Measurements from ENCODE around the gene FTCDNL1.

DNA sequence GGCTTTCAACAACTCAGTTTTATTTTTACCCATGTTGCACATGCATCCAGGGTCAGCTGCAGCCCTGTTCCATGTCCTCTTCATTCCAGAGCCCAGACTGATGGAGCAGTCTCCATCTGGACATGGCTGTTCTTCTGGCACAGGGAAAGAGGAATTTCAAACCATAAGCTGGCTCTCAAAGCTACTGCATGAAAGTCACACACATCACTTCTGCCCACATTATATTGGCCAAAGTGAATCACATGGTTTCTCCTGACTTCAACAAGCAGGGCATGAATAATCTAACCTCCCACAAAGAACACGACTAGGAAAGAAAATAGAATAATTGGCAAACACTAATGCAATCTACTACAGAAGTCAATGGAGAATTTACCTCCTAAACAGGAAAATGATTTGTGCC, 94.2 kb downstream of the FTCDNL1 start:
- TF ChIP-seq POLR2A (IDR thresholded peaks at IDR 0.05), result no peak
- TF ChIP-seq, protein P1, sequence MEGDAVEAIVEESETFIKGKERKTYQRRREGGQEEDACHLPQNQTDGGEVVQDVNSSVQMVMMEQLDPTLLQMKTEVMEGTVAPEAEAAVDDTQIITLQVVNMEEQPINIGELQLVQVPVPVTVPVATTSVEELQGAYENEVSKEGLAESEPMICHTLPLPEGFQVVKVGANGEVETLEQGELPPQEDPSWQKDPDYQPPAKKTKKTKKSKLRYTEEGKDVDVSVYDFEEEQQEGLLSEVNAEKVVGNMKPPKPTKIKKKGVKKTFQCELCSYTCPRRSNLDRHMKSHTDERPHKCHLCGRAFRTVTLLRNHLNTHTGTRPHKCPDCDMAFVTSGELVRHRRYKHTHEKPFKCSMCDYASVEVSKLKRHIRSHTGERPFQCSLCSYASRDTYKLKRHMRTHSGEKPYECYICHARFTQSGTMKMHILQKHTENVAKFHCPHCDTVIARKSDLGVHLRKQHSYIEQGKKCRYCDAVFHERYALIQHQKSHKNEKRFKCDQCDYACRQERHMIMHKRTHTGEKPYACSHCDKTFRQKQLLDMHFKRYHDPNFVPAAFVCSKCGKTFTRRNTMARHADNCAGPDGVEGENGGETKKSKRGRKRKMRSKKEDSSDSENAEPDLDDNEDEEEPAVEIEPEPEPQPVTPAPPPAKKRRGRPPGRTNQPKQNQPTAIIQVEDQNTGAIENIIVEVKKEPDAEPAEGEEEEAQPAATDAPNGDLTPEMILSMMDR (IDR thresholded peaks at IDR 0.05), result no peak
